ENCODE data around the gene ARMC7.

DNA sequence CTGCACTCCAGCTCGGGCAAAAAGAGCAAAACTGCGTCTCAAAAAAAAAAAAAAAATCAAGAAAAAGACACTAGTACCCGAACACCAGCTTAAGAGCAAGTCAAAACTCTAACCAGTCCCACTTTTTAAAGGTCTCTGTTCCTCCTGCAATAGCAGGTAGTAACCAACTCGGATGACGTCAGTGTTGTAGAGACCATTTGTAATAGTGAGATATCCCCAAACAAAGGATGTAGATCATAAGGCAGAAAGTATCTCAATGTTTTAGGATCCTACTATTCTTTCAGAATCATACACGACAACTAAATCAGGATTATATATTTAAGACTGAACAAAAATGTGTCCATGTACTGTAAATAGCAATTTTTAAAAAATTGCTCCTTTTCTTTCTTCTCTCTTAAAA lies 42.2 kb downstream of the ARMC7 start:
- no peak for TF ChIP-seq FOXM1 (CRISPR knock-in tag; IDR thresholded peaks at IDR 0.05)
- TF ChIP-seq SMYD3 (CRISPR knock-in tag; IDR thresholded peaks at IDR 0.05), result no peak
- no peak for TF ChIP-seq SALL2 (CRISPR knock-in tag; IDR thresholded peaks at IDR 0.05)
- TF ChIP-seq, protein P1, sequence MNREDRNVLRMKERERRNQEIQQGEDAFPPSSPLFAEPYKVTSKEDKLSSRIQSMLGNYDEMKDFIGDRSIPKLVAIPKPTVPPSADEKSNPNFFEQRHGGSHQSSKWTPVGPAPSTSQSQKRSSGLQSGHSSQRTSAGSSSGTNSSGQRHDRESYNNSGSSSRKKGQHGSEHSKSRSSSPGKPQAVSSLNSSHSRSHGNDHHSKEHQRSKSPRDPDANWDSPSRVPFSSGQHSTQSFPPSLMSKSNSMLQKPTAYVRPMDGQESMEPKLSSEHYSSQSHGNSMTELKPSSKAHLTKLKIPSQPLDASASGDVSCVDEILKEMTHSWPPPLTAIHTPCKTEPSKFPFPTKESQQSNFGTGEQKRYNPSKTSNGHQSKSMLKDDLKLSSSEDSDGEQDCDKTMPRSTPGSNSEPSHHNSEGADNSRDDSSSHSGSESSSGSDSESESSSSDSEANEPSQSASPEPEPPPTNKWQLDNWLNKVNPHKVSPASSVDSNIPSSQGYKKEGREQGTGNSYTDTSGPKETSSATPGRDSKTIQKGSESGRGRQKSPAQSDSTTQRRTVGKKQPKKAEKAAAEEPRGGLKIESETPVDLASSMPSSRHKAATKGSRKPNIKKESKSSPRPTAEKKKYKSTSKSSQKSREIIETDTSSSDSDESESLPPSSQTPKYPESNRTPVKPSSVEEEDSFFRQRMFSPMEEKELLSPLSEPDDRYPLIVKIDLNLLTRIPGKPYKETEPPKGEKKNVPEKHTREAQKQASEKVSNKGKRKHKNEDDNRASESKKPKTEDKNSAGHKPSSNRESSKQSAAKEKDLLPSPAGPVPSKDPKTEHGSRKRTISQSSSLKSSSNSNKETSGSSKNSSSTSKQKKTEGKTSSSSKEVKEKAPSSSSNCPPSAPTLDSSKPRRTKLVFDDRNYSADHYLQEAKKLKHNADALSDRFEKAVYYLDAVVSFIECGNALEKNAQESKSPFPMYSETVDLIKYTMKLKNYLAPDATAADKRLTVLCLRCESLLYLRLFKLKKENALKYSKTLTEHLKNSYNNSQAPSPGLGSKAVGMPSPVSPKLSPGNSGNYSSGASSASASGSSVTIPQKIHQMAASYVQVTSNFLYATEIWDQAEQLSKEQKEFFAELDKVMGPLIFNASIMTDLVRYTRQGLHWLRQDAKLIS (CRISPR knock-in tag; IDR thresholded peaks at IDR 0.05), result no peak
- no peak for TF ChIP-seq JUN (CRISPR knock-in tag; IDR thresholded peaks at IDR 0.05)
- TF ChIP-seq NR2C2 (CRISPR knock-in tag; IDR thresholded peaks at IDR 0.05; ENCODE audit: borderline replicate concordance), result no peak
- TF ChIP-seq ZNF33B (CRISPR knock-in tag; IDR thresholded peaks at IDR 0.05), result no peak
- TF ChIP-seq ZZZ3 (CRISPR knock-in tag; IDR thresholded peaks at IDR 0.05; ENCODE audit: borderline replicate concordance), result no peak
- TF ChIP-seq CHD4 (IDR thresholded peaks at IDR 0.05; ENCODE audit: borderline replicate concordance, low read length), result no peak
- TF ChIP-seq HIVEP1 (CRISPR knock-in tag; IDR thresholded peaks at IDR 0.05), result no peak
- TF ChIP-seq ZSCAN20 (CRISPR knock-in tag; IDR thresholded peaks at IDR 0.05; ENCODE audit: borderline replicate concordance), result no peak
